Stimulated activated CD8-positive, alpha-beta memory T cell treated with anti-CD3 and anti-CD28 coated beads, Interleukin-15, amount 100 ng/mL, for 1 hour (primary cell): ENCODE results near the gene TIMM9.
"Not testable (repeated sequence)": the region's sequence is repeated elsewhere in the genome, so short reads cannot be mapped to it uniquely, and the experiment has no call there.

ENCODE experiments used
- DNase-seq: peaks from one replicate; pipeline ENCODE4 v3.0.0-alpha.2; 2020; ENCODE audit warnings: low read depth

The TIMM9 gene

GRCh38 chr14:58427281-58428117 is at the start of gene TIMM9, which contains the start of gene KIAA0586:
TIMM9 (minus strand) TSS chr14:58427531; CDS start chr14:58411945, 15,586 bp downstream.
KIAA0586 (plus strand) TSS chr14:58427719; CDS start chr14:58428265, 546 bp downstream.
- peak; percentile 89 for DNase-seq

GRCh38 chr14:58476320-58476719 is 49.0 kb upstream of the TIMM9 start:
- DNase-seq = no peak

GRCh38 chr14:58469309-58469708 is 42.0 kb upstream of the TIMM9 start:
- no peak for DNase-seq

GRCh38 chr14:58467575-58467974 is 40.2 kb upstream of the TIMM9 start:
- no peak for DNase-seq

GRCh38 chr14:58466459-58466858 is 39.1 kb upstream of the TIMM9 start:
- no peak for DNase-seq

GRCh38 chr14:58465421-58465820 is 38.1 kb upstream of the TIMM9 start:
- no peak for DNase-seq

- no peak for DNase-seq
Observed at GRCh38 chr14:58464652-58465051, 37.3 kb upstream of the TIMM9 start.

GRCh38 chr14:58463147-58463546 is 35.8 kb upstream of the TIMM9 start:
- no peak for DNase-seq

GRCh38 chr14:58460772-58461171 is 33.4 kb upstream of the TIMM9 start:
- no peak for DNase-seq

- DNase-seq = no peak
Observed at GRCh38 chr14:58455593-58456265, 28.4 kb upstream of the TIMM9 start.

GRCh38 chr14:58444627-58445026 is 17.3 kb upstream of the TIMM9 start:
- DNase-seq = no peak

- no peak for DNase-seq
Observed at GRCh38 chr14:58439476-58439875, 12.1 kb upstream of the TIMM9 start.

- DNase-seq = no peak
Observed at GRCh38 chr14:58430156-58430555, 2.8 kb upstream of the TIMM9 start.

- DNase-seq = no peak
Observed at GRCh38 chr14:58428118-58428683, 870 bp upstream of the TIMM9 start.

- DNase-seq = peak; percentile 22
Observed at GRCh38 chr14:58426670-58427280, 556 bp downstream of the TIMM9 start.

- DNase-seq = not testable (repeated sequence)
Observed at GRCh38 chr14:58416934-58417333, 10.4 kb downstream of the TIMM9 start.

- DNase-seq = no peak
Observed at GRCh38 chr14:58415636-58416547, 11.4 kb downstream of the TIMM9 start.

- no peak for DNase-seq
Observed at GRCh38 chr14:58414845-58415244, 12.5 kb downstream of the TIMM9 start.

GRCh38 chr14:58408681-58409215 is 18.6 kb downstream of the TIMM9 start:
- DNase-seq = no peak

- DNase-seq = no peak
Observed at GRCh38 chr14:58401587-58401986, 25.7 kb downstream of the TIMM9 start.

- no peak for DNase-seq
Observed at GRCh38 chr14:58398895-58399294, 28.4 kb downstream of the TIMM9 start.
